Measurements from ENCODE around the gene NFATC2. TPM values are rescaled to one million over a fixed set of nuclear protein-coding genes. Genes with fewer than 3 reads are reported as not detected.

The NFATC2 gene
- total RNA-seq, 1 donor from 2014 or later: 10.6 TPM

- DNase-seq (ENCODE audit: low spot score): no peak
These were observed 128.7 kb downstream of the NFATC2 start for GRCh38 chr20:51413857-51414256.

DNA sequence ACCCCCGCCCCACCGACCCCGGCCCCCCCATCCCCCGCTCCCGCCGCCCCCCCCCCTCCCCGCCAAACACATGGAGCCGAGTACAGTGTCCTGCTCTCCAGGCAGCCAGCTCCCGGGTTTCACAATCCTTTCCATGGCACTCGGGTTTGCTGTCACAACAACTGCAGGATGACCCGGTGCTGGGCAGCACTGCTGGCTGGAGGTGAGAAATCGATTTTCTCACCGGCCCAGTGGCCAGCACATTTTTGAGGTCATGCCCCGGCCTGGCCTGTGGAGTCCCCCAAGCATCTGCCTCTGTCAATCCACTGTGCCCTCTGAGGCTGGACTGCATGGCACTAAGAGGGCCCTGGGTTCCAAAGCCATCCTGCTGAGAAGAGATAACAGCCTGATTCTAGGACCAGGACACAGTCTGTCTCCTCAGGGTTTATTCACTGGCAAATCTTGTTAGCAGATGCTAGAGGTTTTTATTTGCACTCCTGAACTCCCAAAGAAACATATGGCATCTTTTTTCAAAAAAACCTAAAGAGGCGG is 129.5 kb downstream of the NFATC2 start:
- DNase-seq (ENCODE audit: low spot score): no peak

DNA sequence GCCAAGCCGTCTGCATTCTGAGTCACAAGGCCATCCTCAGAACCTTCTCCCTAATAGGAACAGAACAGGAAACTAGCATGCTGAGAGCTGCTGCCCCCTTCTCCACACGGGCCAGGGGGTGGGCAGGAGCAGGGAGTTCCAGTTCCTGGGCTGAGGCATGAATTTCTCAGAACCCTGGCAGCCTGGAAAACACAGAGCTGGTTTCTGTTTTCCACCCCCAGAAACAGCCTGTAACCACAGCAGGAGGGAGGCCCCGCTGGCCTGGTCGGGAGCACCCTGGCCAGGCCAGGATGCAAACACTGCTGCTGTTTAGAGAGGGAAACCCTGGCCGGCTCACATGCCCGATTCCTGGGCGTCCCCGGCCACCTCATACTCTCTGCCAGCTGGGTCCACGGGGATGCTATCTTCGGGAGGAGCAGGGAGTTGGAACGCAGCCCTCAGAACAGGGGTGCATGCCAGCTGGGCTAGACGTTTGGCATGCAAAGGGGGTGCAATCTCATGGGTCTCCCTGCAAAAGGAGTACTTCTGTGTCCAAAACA is 130.1 kb downstream of the NFATC2 start:
- DNase-seq (ENCODE audit: low spot score): no peak

DNA sequence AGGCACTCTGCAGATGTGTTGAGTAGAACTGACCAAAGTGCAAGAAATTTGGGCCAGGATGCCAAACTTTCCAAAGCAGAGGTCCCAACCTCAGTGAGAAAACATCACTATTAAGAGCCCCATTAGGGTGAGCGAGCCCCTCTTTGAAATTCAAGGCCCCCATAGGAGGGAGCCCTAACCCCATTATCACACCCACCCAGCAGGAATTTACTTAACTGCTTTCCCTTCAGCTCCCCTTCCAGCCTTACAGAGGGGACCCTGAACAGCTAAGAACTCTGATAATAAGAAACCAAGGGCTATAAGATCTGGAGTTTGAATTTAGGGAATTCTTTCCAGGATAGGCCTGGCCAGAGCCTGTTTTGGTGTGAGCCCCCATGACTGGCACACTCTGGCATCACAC is 130.6 kb downstream of the NFATC2 start:
- DNase-seq (ENCODE audit: low spot score): no peak

GRCh38 chr20:51410586-51411325 is 131.8 kb downstream of the NFATC2 start:
- DNase-seq (ENCODE audit: low spot score): no peak

GRCh38 chr20:51409192-51409880 is 133.2 kb downstream of the NFATC2 start:
- DNase-seq (ENCODE audit: low spot score): no peak

- no peak for DNase-seq (ENCODE audit: low spot score)
These were observed 138.0 kb downstream of the NFATC2 start for GRCh38 chr20:51404297-51405060.

DNA sequence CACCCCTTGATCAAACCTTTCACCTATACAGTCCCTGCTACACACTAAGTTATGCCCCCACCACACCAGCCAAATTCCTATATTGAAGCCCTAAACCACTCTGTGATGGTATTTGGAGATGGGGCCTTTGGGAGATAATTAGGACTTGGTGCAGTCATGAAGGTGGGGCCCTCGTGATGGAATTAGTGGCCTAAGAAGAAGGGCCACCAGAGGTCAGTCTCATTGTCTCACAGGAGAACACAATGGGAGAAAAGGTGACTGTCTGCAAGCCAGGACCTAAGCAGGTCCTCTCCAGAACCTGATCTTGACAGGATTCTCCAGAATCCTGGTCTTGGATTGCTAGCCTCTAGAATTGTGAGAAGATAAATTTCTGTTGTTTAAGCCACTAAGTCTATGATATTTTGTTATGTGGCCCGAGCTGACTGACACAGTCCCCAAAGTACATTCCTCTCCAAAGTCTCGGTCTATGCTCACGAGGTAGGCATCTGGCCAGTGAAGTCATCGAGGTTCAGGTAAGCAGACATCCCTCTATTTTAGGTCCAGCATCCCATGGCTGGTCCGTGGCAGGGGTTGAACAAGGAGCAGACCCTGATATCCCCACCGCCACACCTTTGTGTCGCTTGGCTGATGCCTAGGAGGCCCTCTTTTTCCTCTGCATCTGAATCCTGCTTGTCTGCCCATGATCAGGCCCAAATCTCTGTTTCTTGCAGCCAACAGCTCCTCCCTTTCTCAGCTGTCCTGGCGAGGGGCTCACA is 138.9 kb downstream of the NFATC2 start:
- no peak for DNase-seq (ENCODE audit: low spot score)

GRCh38 chr20:51402201-51402600 is 140.3 kb downstream of the NFATC2 start:
- no peak for DNase-seq (ENCODE audit: low spot score)

- DNase-seq (ENCODE audit: low spot score): no peak
These were observed 141.0 kb downstream of the NFATC2 start for GRCh38 chr20:51401496-51401895.

- DNase-seq (ENCODE audit: low spot score): no peak
These were observed 142.2 kb downstream of the NFATC2 start for GRCh38 chr20:51400051-51400926.

- DNase-seq (ENCODE audit: low spot score): no peak
These were observed 143.3 kb downstream of the NFATC2 start for GRCh38 chr20:51399006-51399890.

- DNase-seq (ENCODE audit: low spot score): no peak
These were observed 144.0 kb downstream of the NFATC2 start for GRCh38 chr20:51398552-51398951.

DNA sequence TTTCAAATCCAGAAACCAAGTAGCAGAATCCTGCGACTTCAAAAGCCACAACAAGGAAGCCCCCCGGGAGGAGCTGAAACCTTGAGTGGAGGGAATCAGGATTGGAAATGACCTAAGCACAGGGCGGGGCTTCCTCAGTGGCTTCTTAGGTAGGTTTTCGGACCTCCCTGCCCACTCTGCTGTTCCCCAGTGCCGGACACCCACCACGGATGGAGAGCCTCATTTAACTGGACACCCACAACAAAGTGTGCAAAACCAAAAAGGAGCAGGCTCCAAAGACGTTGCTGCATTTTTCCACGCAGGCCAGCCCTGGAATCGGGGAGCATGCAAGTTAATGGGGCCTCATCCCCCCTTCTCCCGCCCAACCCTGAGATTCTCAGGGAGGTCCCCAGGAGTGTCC is 144.4 kb downstream of the NFATC2 start:
- DNase-seq (ENCODE audit: low spot score): no peak

GRCh38 chr20:51397137-51397536 is 145.4 kb downstream of the NFATC2 start:
- DNase-seq (ENCODE audit: low spot score): no peak

DNA sequence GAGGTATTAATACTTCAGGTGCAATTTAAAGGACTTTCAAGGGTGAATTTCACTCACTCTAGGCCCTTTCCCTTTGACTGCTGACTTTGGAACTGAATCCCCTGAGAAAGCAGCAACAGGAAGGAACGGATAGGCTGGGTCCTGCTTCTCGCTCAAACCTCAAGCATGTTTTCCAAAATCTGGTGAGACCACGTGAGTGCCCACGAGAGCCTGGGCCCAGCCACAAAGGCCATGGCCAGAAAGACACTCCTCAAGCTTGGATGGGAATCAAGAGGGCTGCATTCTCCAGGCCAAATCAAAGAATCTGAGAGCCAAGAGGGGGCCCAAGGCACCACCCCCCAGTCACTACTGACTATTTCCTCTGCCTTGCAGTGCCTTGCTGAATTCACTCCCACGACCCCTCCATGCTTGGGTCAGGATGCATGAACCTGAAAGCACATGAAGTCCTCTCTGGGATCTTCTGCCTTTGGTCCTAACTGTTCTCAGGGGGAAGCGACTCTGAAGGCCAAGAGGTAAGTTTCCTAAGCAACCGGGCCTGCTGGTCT is 146.1 kb downstream of the NFATC2 start:
- no peak for DNase-seq (ENCODE audit: low spot score)

DNA sequence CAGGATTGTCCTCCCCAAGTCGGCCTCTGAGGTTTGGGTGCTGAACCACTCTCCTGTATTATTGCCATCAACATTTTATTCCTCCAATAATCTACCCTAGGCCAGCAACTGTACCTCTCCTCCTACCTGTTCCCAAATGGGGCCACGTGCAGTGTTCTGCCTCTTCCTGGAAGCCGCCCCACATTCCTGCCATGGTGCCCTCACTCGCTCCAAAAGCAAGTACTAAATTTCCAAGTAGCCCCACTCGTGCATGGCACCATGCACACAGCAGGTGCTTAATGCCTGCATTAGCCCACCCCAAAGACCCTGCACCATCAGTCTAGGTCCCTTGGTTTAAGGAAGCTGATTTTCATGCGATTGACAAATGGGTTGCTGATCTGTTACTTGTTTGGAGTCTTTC is 147.8 kb downstream of the NFATC2 start:
- DNase-seq (ENCODE audit: low spot score): no peak

- no peak for DNase-seq (ENCODE audit: low spot score)
These were observed 148.9 kb downstream of the NFATC2 start for GRCh38 chr20:51393571-51393970.

GRCh38 chr20:51392614-51393186 is 149.8 kb downstream of the NFATC2 start:
- no peak for DNase-seq (ENCODE audit: low spot score)

All from ureter (tissue), 1 donor.